Measurements from ENCODE around the gene UNK. TPM values are rescaled to one million over a fixed set of nuclear protein-coding genes. Genes with fewer than 3 reads are reported as not detected.

The UNK gene
- total and polyA plus RNA-seq, 2 of the 13 experiments (the other 11 are each of a cell fraction or from before 2014, with no cell fraction given): 31.6 to 33.0 TPM

GRCh38 chr17:75783803-75784472 lies 668 bp upstream of the UNK start (continued):
- TF ChIP-seq ZNF678 (CRISPR knock-in tag; IDR thresholded peaks at IDR 0.05) (no peak; the same call in 1 of the 2 replicates), ZNF124 (CRISPR knock-in tag; IDR thresholded peaks at IDR 0.05) (no peak), TRAFD1 (CRISPR knock-in tag; IDR thresholded peaks at IDR 0.05; ENCODE audit: borderline replicate concordance) (no peak), ZNF562 (CRISPR knock-in tag; IDR thresholded peaks at IDR 0.05; ENCODE audit: borderline replicate concordance) (no peak), SOX13 (IDR thresholded peaks at IDR 0.05) (no peak), SOX13 (CRISPR knock-in tag; conservative IDR thresholded peaks at IDR 0.05 in 1 of 2, IDR thresholded peaks at IDR 0.05 in 1 of 2) (0 out of 4 replicates have a peak, but pooled peaks of 1 of the 2 experiments have one; percentile 2), NR2F6 (IDR thresholded peaks at IDR 0.05) (no peak), NR2F6 (CRISPR knock-in tag; IDR thresholded peaks at IDR 0.05) (no peak), RCOR2 (CRISPR knock-in tag; IDR thresholded peaks at IDR 0.05) (no peak), MTF1 (CRISPR knock-in tag; IDR thresholded peaks at IDR 0.05) (no peak), SAP130 (CRISPR knock-in tag; IDR thresholded peaks at IDR 0.05; ENCODE audit: low read depth) (no peak), MXI1 (IDR thresholded peaks at IDR 0.05; ENCODE audit: borderline replicate concordance, low read depth, low read length) (no peak), SMC3 (IDR thresholded peaks at IDR 0.05; ENCODE audit: low read length) (no peak), CHD2 (IDR thresholded peaks at IDR 0.05; ENCODE audit: low read depth, low read length) (no peak), NFATC3 (CRISPR knock-in tag; IDR thresholded peaks at IDR 0.05) (no peak; the same call in 1 of the 2 replicates), AFF4 (CRISPR knock-in tag; IDR thresholded peaks at IDR 0.05) (no peak), SMYD3 (CRISPR knock-in tag; IDR thresholded peaks at IDR 0.05) (no peak), ARID3A (IDR thresholded peaks at IDR 0.05; ENCODE audit: low read depth, low read length) (no peak), ZNF343 (CRISPR knock-in tag; IDR thresholded peaks at IDR 0.05) (peak; percentile 9; the same call in 1 of the 2 replicates)
- TF ChIP-seq, protein P1, sequence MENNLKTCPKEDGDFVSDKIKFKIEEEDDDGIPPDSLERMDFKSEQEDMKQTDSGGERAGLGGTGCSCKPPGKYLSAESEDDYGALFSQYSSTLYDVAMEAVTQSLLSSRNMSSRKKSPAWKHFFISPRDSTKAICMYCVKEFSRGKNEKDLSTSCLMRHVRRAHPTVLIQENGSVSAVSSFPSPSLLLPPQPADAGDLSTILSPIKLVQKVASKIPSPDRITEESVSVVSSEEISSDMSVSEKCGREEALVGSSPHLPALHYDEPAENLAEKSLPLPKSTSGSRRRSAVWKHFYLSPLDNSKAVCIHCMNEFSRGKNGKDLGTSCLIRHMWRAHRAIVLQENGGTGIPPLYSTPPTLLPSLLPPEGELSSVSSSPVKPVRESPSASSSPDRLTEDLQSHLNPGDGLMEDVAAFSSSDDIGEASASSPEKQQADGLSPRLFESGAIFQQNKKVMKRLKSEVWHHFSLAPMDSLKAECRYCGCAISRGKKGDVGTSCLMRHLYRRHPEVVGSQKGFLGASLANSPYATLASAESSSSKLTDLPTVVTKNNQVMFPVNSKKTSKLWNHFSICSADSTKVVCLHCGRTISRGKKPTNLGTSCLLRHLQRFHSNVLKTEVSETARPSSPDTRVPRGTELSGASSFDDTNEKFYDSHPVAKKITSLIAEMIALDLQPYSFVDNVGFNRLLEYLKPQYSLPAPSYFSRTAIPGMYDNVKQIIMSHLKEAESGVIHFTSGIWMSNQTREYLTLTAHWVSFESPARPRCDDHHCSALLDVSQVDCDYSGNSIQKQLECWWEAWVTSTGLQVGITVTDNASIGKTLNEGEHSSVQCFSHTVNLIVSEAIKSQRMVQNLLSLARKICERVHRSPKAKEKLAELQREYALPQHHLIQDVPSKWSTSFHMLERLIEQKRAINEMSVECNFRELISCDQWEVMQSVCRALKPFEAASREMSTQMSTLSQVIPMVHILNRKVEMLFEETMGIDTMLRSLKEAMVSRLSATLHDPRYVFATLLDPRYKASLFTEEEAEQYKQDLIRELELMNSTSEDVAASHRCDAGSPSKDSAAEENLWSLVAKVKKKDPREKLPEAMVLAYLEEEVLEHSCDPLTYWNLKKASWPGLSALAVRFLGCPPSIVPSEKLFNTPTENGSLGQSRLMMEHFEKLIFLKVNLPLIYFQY (CRISPR knock-in tag; IDR thresholded peaks at IDR 0.05; ENCODE audit: borderline replicate concordance): no peak

Data from HepG2 (cell line).